Uterus (tissue), 4 donors: Measurements from ENCODE around the gene SMIM1. TPM values are rescaled to one million over a fixed set of nuclear protein-coding genes. Genes with fewer than 3 reads are reported as not detected.
"Not testable (repeated sequence)": the region's sequence is repeated elsewhere in the genome, so short reads cannot be mapped to it uniquely, and the experiment has no call there.

Experiments used
- DNase-seq, 2 donors: peaks; one replicate each; pipeline ENCODE4 v3.0.0-alpha.2; 2019 to 2020
- H3K27ac ChIP-seq, 2 donors: fragments of 200-600 bp; sonication (generic); 1 replicate in 1 of 2; 2 replicates in 1 of 2; pipeline ENCODE4 v1.5.1; 2016 to 2018
- H3K27me3 ChIP-seq, 2 donors: fragments of 200-600 bp; sonication (generic); one replicate each; pipeline ENCODE4 v1.5.1; 2018 to 2019; ENCODE audit warnings: control low read depth in 1 of 2
- H3K36me3 ChIP-seq, 2 donors: fragments of 200-600 bp; sonication (generic); one replicate each; pipeline ENCODE4 v1.5.1; 2019; ENCODE audit warnings: control low read depth in 1 of 2
- H3K4me1 ChIP-seq, 2 donors: fragments of 200-600 bp; sonication (generic); one replicate each; pipeline ENCODE4 v1.5.1; 2018 to 2019; ENCODE audit warnings: control low read depth in 1 of 2
- H3K4me3 ChIP-seq, 2 donors: fragments of 200-600 bp; sonication (generic); 1 replicate in 1 of 2; 2 replicates in 1 of 2; pipeline ENCODE4 v1.5.1; 2018 to 2019; ENCODE audit warnings: mild to moderate bottlenecking in 1 of 2
- H3K9me3 ChIP-seq, 2 donors: fragments of 200-600 bp; sonication (generic); one replicate each; pipeline ENCODE4 v1.5.1; 2019; ENCODE audit warnings: control low read depth in 1 of 2
- CTCF ChIP-seq, 4 experiments: fragments of 200-600 bp in 2 of 4; fragments of 450-650 bp in 2 of 4; sonication (generic) in 2 of 4; IDR thresholded peaks; one replicate each; pipeline ENCODE4 v1.5.1; 2016 to 2019; ENCODE audit warnings: antibody characterized with exemption in 4 of 4, mild to moderate bottlenecking in 2 of 4, moderate library complexity in 1 of 4
- POLR2A ChIP-seq, 2 donors: fragments of 450-650 bp; IDR thresholded peaks; one replicate each; pipeline ENCODE4 v1.6.1; 2016; ENCODE audit warnings: antibody characterized with exemption in 2 of 2, mild to moderate bottlenecking in 1 of 2, moderate library complexity in 1 of 2
- intact Hi-C: fragments of 100-400 bp; cut with DNase I; formaldehyde crosslinking; loops from one replicate; pipeline ENCODE4 v1.15.1; 2023; ENCODE audit warnings: low total_unique reads
- total RNA-seq, 4 donors: library from RNA; depleted of rRNA in 3 of 4; stranded (reverse); fragments of >200 nt in 3 of 4; gene quantifications; one replicate each; pipeline versions ENCODE4 v1.1.0 to v1.2.4, GENCODE V29; 2014 to 2023
- donor health status: DM: yes; HTN: yes; CAD: no.

SMIM1 gene
- total RNA-seq, 4 donors from 2014 or later, result 4.4 to 15.4 TPM; not detected in 2

- no peak overlapping the region for H3K27ac ChIP-seq
- H3K4me3 ChIP-seq, result no peak overlapping the region
- H3K4me1 ChIP-seq, result peaks cover 0 to 5% of the 10 kb centered on the region in 2 donors
- no peaks in the 10 kb centered on the region for H3K9me3 ChIP-seq
- intact Hi-C loops, result no loop called here
- H3K36me3 ChIP-seq, result no peaks in the 10 kb centered on the region
- no peak for TF ChIP-seq POLR2A (IDR thresholded peaks at IDR 0.05)
- no peak for TF ChIP-seq CTCF (IDR thresholded peaks at IDR 0.05)
- no peak for DNase-seq
- no peaks in the 10 kb centered on the region for H3K27me3 ChIP-seq
These were observed 27.6 kb downstream of the SMIM1 start for GRCh38 chr1:3799976-3800685.

- H3K27ac ChIP-seq, H3K4me1 ChIP-seq, H3K36me3 ChIP-seq, H3K27me3 ChIP-seq, DNase-seq, H3K4me3 ChIP-seq, intact Hi-C loops, H3K9me3 ChIP-seq: not testable (repeated sequence)
These were observed 28.2 kb downstream of the SMIM1 start for GRCh38 chr1:3800795-3801194.

- Histone ChIP-seq H3K4me1 (no peaks in the 10 kb centered on the region), H3K27ac (no peak overlapping the region), H3K4me3 (no peak overlapping the region), H3K36me3 (no peaks in the 10 kb centered on the region), H3K27me3 (no peaks in the 10 kb centered on the region), H3K9me3 (no peaks in the 10 kb centered on the region)
- no peak for DNase-seq
- TF ChIP-seq POLR2A (IDR thresholded peaks at IDR 0.05) (no peak), CTCF (IDR thresholded peaks at IDR 0.05) (no peak)
- intact Hi-C loops, result no loop called here
These were observed 31.5 kb downstream of the SMIM1 start for GRCh38 chr1:3803905-3804626.

- H3K9me3 ChIP-seq, DNase-seq, H3K27ac ChIP-seq, H3K27me3 ChIP-seq, H3K4me1 ChIP-seq, intact Hi-C loops, H3K36me3 ChIP-seq, H3K4me3 ChIP-seq: not testable (repeated sequence)
These were observed 32.0 kb downstream of the SMIM1 start for GRCh38 chr1:3804627-3804944.

- TF ChIP-seq CTCF (IDR thresholded peaks at IDR 0.05), result no peak
- no peak for TF ChIP-seq POLR2A (IDR thresholded peaks at IDR 0.05)
- H3K36me3 ChIP-seq, result no peaks in the 10 kb centered on the region
- no peaks in the 10 kb centered on the region for H3K27me3 ChIP-seq
- intact Hi-C loops, result no loop called here
- H3K9me3 ChIP-seq, result no peaks in the 10 kb centered on the region
- no peak overlapping the region for H3K4me3 ChIP-seq
- no peak overlapping the region for H3K27ac ChIP-seq
- H3K4me1 ChIP-seq, result no peaks in the 10 kb centered on the region
- no peak for DNase-seq
These were observed 32.5 kb downstream of the SMIM1 start for GRCh38 chr1:3805038-3805437.

GRCh38 chr1:3807769-3808168 is 35.2 kb downstream of the SMIM1 start:
- TF ChIP-seq POLR2A (IDR thresholded peaks at IDR 0.05) (no peak), CTCF (IDR thresholded peaks at IDR 0.05) (no peak)
- no peak for DNase-seq

More at GRCh38 chr1:3807769-3808168, 35.2 kb downstream of the SMIM1 start:
- Histone ChIP-seq H3K36me3 (no peaks in the 10 kb centered on the region), H3K9me3 (no peaks in the 10 kb centered on the region), H3K4me1 (no peaks in the 10 kb centered on the region), H3K27ac (no peak overlapping the region), H3K4me3 (no peak overlapping the region), H3K27me3 (no peaks in the 10 kb centered on the region)
- intact Hi-C loops, result no loop called here
